Adrenal gland (tissue), 12 donors: ENCODE data around the gene MAGI2. TPM values are rescaled to one million over a fixed set of nuclear protein-coding genes. Genes with fewer than 3 reads are reported as not detected.

Experiments
- DNase-seq, 7 donors: peaks; one replicate each; pipeline ENCODE4 v3.0.0-alpha.2; 2019 to 2020
- H3K27ac ChIP-seq, 5 donors: fragments of 200-600 bp; sonication (generic) in 4 of 5; 1 replicate in 3 of 5; 2 replicates in 2 of 5; pipeline versions ENCODE4 v1.5.1 to v1.8.0; 2016 to 2020; ENCODE audit warnings: mild to moderate bottlenecking in 1 of 5
- H3K27me3 ChIP-seq: fragments of 200-600 bp; 2 replicates; pipeline ENCODE4 v1.8.0; 2021
- H3K36me3 ChIP-seq, 2 donors: fragments of 200-600 bp; replicated peaks in 1 of 2; 1 replicate in 1 of 2; 2 replicates in 1 of 2; pipeline versions ENCODE4 v1.5.1 to v1.8.0; 2018 to 2022
- H3K4me1 ChIP-seq, 2 donors: fragments of 200-600 bp; replicated peaks in 1 of 2; 1 replicate in 1 of 2; 2 replicates in 1 of 2; pipeline versions ENCODE4 v1.5.1 to v1.8.0; 2018 to 2021
- H3K4me3 ChIP-seq, 4 donors: fragments of 200-600 bp; sonication (generic) in 3 of 4; one replicate each; pipeline ENCODE4 v1.5.1; 2016 to 2018
- H3K9me3 ChIP-seq, 3 donors: fragments of 200-600 bp; sonication (generic) in 1 of 3; replicated peaks in 1 of 3; 1 replicate in 2 of 3; 2 replicates in 1 of 3; pipeline versions ENCODE4 v1.5.1 to v1.8.0; 2016 to 2021
- POLR2A ChIP-seq, 2 donors: fragments of 450-650 bp; IDR thresholded peaks; one replicate each; pipeline ENCODE4 v1.6.1; 2017; ENCODE audit warnings: antibody characterized with exemption in 2 of 2, mild to moderate bottlenecking in 2 of 2, moderate library complexity in 1 of 2
- WGBS, 4 donors: extraction: QIAGEN DNeasy Blood & Tissue Kit in 2 of 4; methylation state at CpG; one replicate each; pipeline versions ENCODE4 v1.1.5 to v1.1.7; 2013 to 2017; 5-methylcytosine and 5-hydroxymethylcytosine counted together
- intact Hi-C, 2 donors: fragments of 100-400 bp; cut with DNase I; formaldehyde crosslinking; loops; one replicate each; pipeline versions ENCODE4 v1.14.1 to v1.15.0; 2022 to 2023
- polyA plus RNA-seq, 3 donors: library from polyadenylated mRNA; stranded (reverse); fragments of 200-250 nt in 2 of 3; fragments of 350-450 nt in 1 of 3; fragmentation: Illumina TruSeq in 1 of 3; extraction: RNeasy Lipid Tissue Mini Kit (QIAGEN cat#74804) in 1 of 3; gene quantifications; one replicate each; pipeline ENCODE4 v1.2.3, GENCODE V29; 2013 to 2014
- total RNA-seq, 9 donors: library from RNA; depleted of rRNA in 4 of 9; stranded (reverse); fragments of >200 nt in 4 of 9; fragments of 120-200 nt in 1 of 9; fragmentation: NEBNext Ultra II Directional in 1 of 9; extraction: Animal tissue kit (Norgen Biotek cat#: 25700) in 1 of 9; gene quantifications; one replicate each; pipeline versions ENCODE4 v1.1.0 to v1.2.4, GENCODE V29; 2013 to 2023
- TF ChIP-seq, protein P1 (sequence below), 6 experiments: fragments of 450-650 bp in 4 of 6; fragments of 200-600 bp in 2 of 6; sonication (generic) in 1 of 6; IDR thresholded peaks; 1 replicate in 5 of 6; 2 replicates in 1 of 6; pipeline versions ENCODE4 v1.5.1 to v1.8.0; 2016 to 2021; ENCODE audit warnings: antibody characterized with exemption in 6 of 6, mild to moderate bottlenecking in 2 of 6, moderate library complexity in 1 of 6
- donor health status: healthy with polysubstance abuse.
- donor health status: Bipolar disorder and iron deficiency.
- donor health status: DM: yes; HTN: yes; CAD: no.
- donor health status: DM: no; HTN: no; CAD: no.
- donor health status: DM: no; HTN: no; CAD: no.
- donor health status: DM: yes; HTN: yes; CAD: no.

Gene MAGI2
- total and polyA plus RNA-seq, 12 donors = 3.2 to 37.1 (median 17.1) TPM

GRCh38 chr7:79142706-79143105 is 310.8 kb downstream of the MAGI2 start:
- Histone ChIP-seq H3K27ac (no peak overlapping the region), H3K4me3 (no peak overlapping the region), H3K27me3 (no peaks in the 10 kb centered on the region), H3K9me3 (no peaks in the 10 kb centered on the region), H3K36me3 (no peaks in the 10 kb centered on the region), H3K4me1 (no peaks in the 10 kb centered on the region)
- TF ChIP-seq, protein P1, sequence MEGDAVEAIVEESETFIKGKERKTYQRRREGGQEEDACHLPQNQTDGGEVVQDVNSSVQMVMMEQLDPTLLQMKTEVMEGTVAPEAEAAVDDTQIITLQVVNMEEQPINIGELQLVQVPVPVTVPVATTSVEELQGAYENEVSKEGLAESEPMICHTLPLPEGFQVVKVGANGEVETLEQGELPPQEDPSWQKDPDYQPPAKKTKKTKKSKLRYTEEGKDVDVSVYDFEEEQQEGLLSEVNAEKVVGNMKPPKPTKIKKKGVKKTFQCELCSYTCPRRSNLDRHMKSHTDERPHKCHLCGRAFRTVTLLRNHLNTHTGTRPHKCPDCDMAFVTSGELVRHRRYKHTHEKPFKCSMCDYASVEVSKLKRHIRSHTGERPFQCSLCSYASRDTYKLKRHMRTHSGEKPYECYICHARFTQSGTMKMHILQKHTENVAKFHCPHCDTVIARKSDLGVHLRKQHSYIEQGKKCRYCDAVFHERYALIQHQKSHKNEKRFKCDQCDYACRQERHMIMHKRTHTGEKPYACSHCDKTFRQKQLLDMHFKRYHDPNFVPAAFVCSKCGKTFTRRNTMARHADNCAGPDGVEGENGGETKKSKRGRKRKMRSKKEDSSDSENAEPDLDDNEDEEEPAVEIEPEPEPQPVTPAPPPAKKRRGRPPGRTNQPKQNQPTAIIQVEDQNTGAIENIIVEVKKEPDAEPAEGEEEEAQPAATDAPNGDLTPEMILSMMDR (IDR thresholded peaks at IDR 0.05) = no peak
- no peak for TF ChIP-seq POLR2A (IDR thresholded peaks at IDR 0.05)
- intact Hi-C loops = no loop called here
- no peak for DNase-seq
- WGBS, 4 donors = 88 to 95% (median 93%) methylated on average over 3 of the region's 3 CpGs

DNA sequence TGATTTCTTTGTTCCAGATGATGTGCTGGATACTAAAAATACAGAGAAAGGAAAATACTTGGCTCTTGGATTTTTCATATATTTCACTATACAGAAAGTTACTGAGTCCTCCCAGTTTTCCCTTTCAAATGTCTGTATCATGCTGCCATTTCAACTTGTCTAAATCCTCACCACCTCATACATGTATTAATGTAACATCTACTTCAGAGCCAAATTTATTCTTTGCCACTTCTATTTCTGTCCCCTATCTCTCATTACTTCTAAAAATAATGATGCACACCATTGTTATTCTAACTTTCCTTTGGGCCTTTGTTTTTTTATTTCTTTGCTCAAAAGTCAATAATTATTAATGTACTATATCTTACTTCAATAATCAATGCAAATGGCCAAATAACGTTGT is 312.2 kb downstream of the MAGI2 start:
- TF ChIP-seq, protein P1 (IDR thresholded peaks at IDR 0.05) = no peak
- no peak for TF ChIP-seq POLR2A (IDR thresholded peaks at IDR 0.05)
- Histone ChIP-seq H3K36me3 (no peaks in the 10 kb centered on the region), H3K4me3 (no peak overlapping the region), H3K9me3 (no peaks in the 10 kb centered on the region), H3K4me1 (no peaks in the 10 kb centered on the region), H3K27me3 (no peaks in the 10 kb centered on the region), H3K27ac (no peak overlapping the region)
- intact Hi-C loops = no loop called here
- no peak for DNase-seq
- 65 to 87% (median 78%) methylated on average over 1 of the region's 1 CpG for WGBS, 4 donors

DNA sequence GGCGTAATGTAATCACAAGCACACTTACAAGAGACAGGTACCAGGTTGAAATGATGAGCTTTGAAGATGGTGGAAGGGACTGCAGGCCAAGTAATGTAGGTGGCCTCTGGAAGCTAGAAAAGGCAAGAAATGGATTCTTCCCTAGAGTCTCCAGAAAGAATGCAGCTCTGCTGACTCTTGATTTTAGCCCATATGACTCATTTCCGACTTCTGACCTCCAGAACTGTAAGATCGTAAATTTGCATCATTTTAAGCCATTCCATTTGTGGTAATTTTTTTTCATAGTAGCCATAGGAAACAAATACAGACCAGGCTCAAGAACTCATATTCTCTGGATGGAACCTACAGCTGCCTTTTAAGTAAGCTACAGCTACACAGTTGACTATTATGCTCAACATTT is 315.5 kb downstream of the MAGI2 start:
- intact Hi-C loops = no loop called here
- Histone ChIP-seq H3K36me3 (no peaks in the 10 kb centered on the region), H3K27me3 (no peaks in the 10 kb centered on the region), H3K9me3 (no peaks in the 10 kb centered on the region), H3K4me1 (no peaks in the 10 kb centered on the region), H3K4me3 (no peak overlapping the region), H3K27ac (no peak overlapping the region)
- no peak for TF ChIP-seq POLR2A (IDR thresholded peaks at IDR 0.05)
- TF ChIP-seq, protein P1 (IDR thresholded peaks at IDR 0.05) = no peak
- 74 to 87% (median 82%) methylated on average over 3 of the region's 3 CpGs for WGBS, 4 donors
- DNase-seq = no peak

DNA sequence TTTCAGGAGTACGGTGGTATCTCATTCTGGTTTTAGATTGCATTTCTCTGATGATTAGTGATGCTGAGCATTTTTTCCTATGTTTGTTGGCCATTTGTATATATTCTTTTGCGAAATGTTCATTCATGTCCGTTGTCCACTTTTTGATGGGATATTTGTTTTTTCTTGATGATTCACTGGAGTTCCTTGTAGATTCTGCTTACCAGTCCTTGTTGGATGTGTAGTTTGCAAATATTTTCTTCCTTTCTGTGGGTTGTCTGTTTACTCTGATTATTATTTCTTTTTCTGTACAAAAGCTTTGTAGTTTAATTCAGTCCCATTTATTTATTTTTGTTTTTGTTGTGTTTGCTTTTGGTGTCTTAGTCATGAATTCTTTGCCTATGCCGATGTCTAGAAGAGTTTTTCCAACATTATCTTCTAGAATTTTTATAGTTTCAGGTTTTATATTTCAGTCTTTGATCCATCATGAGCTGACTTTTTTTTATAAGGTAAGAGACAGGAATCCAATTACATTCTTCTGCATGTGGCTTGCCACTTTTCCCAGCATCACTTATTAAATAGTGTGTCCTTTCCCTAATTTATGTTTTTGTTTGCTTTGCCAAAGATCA is 320.5 kb downstream of the MAGI2 start:
- WGBS, 4 donors = 93 to 95% (median 94%) methylated on average over 4 of the region's 4 CpGs
- no peak for TF ChIP-seq POLR2A (IDR thresholded peaks at IDR 0.05)
- TF ChIP-seq, protein P1 (IDR thresholded peaks at IDR 0.05) = no peak

More for the DNA sequence above, 320.5 kb downstream of the MAGI2 start:
- no peaks in the 10 kb centered on the region for H3K36me3 ChIP-seq
- intact Hi-C loops = no loop called here
- no peaks in the 10 kb centered on the region for H3K4me1 ChIP-seq
- no peaks in the 10 kb centered on the region for H3K27me3 ChIP-seq
- no peak for DNase-seq
- no peaks in the 10 kb centered on the region for H3K9me3 ChIP-seq
- no peak overlapping the region for H3K27ac ChIP-seq
- H3K4me3 ChIP-seq = no peak overlapping the region
